ENCODE data around the gene FHIT.

GRCh38 chr3:61008998-61009380 is 242.3 kb downstream of the FHIT start:
- TF ChIP-seq EZH2 (IDR thresholded peaks at IDR 0.05; ENCODE audit: borderline replicate concordance), result no peak
- TF ChIP-seq, protein P1, sequence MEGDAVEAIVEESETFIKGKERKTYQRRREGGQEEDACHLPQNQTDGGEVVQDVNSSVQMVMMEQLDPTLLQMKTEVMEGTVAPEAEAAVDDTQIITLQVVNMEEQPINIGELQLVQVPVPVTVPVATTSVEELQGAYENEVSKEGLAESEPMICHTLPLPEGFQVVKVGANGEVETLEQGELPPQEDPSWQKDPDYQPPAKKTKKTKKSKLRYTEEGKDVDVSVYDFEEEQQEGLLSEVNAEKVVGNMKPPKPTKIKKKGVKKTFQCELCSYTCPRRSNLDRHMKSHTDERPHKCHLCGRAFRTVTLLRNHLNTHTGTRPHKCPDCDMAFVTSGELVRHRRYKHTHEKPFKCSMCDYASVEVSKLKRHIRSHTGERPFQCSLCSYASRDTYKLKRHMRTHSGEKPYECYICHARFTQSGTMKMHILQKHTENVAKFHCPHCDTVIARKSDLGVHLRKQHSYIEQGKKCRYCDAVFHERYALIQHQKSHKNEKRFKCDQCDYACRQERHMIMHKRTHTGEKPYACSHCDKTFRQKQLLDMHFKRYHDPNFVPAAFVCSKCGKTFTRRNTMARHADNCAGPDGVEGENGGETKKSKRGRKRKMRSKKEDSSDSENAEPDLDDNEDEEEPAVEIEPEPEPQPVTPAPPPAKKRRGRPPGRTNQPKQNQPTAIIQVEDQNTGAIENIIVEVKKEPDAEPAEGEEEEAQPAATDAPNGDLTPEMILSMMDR (IDR thresholded peaks at IDR 0.05; ENCODE audit: poor library complexity), result no peak

Measured in hepatocyte (in vitro differentiated cells).